ENCODE measurements around the gene ZFPM1. TPM values are rescaled to one million over a fixed set of nuclear protein-coding genes. Genes with fewer than 3 reads are reported as not detected.
A peak's percentile ranks its signal among the peaks of the same experiment; 100 is the strongest.

The ZFPM1 gene
- total RNA-seq, 2 donors from 2014 or later: 10.9 to 11.4 TPM

- no peaks in the 10 kb centered on the region for H3K9me3 ChIP-seq
- intact Hi-C loops (cut with DNase I): no loop called here
- ATAC-seq (peak; percentile 78), DNase-seq (peak; percentile 85 to 94 (median 92))
- H3K27me3 ChIP-seq: no peaks in the 10 kb centered on the region
- H3K27ac ChIP-seq: peak overlapping the region; percentile 86 to 92 (median 90)
- H3K4me1 ChIP-seq: peaks cover 78% of the 10 kb centered on the region
- no peak for TF ChIP-seq CTCF (IDR thresholded peaks at IDR 0.05)
- peak; percentile 41 to 73 (median 56) for TF ChIP-seq POLR2A (IDR thresholded peaks at IDR 0.05)
- no peaks in the 10 kb centered on the region for H3K36me3 ChIP-seq (replicated peaks in 1 of 2; ENCODE audit: insufficient read depth in 1 of 2, low read depth in 2 of 2)
- WGBS, 2 donors: 29% methylated on average over 30 to 38 of the region's 41 CpGs
- no peak overlapping the region for H3K4me3 ChIP-seq
These were observed 56.0 kb downstream of the ZFPM1 start for GRCh38 chr16:88508868-88509748.

- peak overlapping the region; percentile 86 to 92 (median 90) for H3K27ac ChIP-seq
These were observed 56.6 kb downstream of the ZFPM1 start for GRCh38 chr16:88509749-88510069.

GRCh38 chr16:88510091-88510994 is 57.3 kb downstream of the ZFPM1 start:
- no peaks in the 10 kb centered on the region for H3K9me3 ChIP-seq
- H3K27ac ChIP-seq: peak overlapping the region; percentile 86 to 92 (median 90)
- H3K27me3 ChIP-seq: no peaks in the 10 kb centered on the region
- no peak for DNase-seq
- no peak overlapping the region for H3K4me3 ChIP-seq
- WGBS, 2 donors: 67 to 80% methylated on average over 2 to 26 of the region's 26 CpGs
- ATAC-seq: no peak
- intact Hi-C loops (cut with DNase I): no loop called here
- TF ChIP-seq POLR2A (IDR thresholded peaks at IDR 0.05) (no peak), CTCF (IDR thresholded peaks at IDR 0.05) (no peak)
- H3K4me1 ChIP-seq: peaks cover 66% of the 10 kb centered on the region
- no peaks in the 10 kb centered on the region for H3K36me3 ChIP-seq (replicated peaks in 1 of 2; ENCODE audit: insufficient read depth in 1 of 2, low read depth in 2 of 2)

More at GRCh38 chr16:88509749-88510069, 56.6 kb downstream of the ZFPM1 start:
- Histone ChIP-seq H3K4me3 (no peak overlapping the region), H3K36me3 (replicated peaks in 1 of 2; ENCODE audit: insufficient read depth in 1 of 2, low read depth in 2 of 2) (no peaks in the 10 kb centered on the region), H3K27me3 (no peaks in the 10 kb centered on the region), H3K9me3 (no peaks in the 10 kb centered on the region), H3K4me1 (peaks cover 72% of the 10 kb centered on the region)
- DNase-seq (no peak), ATAC-seq (no peak)
- 40% methylated on average over 10 of the region's 12 CpGs; no CpG with 5 or more reads in 1 of the 2 donors for WGBS, 2 donors
- TF ChIP-seq CTCF (IDR thresholded peaks at IDR 0.05): no peak
- no peak for TF ChIP-seq POLR2A (IDR thresholded peaks at IDR 0.05)
- intact Hi-C loops (cut with DNase I): no loop called here

DNA sequence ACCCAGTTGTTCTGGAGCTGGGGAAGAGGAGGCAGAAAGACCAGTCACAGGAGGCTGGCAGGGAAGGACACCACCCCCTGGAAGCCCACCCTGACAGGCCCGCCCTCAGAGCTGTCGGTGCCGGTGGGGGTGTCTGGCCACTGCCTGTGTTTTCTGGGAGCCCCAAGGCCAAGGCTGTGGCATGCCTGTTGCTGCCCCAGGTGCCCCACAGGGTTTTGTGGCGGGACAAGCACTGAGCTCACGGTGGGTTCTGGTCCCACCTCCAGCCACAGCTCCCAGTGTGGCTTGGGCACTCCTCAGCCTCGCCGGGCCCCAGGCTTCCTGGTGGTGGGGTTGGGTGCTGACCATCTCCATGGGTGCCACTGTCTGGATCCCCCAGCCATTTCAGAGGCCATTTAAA is 58.0 kb downstream of the ZFPM1 start:
- Histone ChIP-seq H3K9me3 (no peaks in the 10 kb centered on the region), H3K27me3 (no peaks in the 10 kb centered on the region), H3K27ac (peak overlapping the region in 1 of 4 donors; percentile 12), H3K4me3 (no peak overlapping the region), H3K4me1 (peaks cover 59% of the 10 kb centered on the region), H3K36me3 (replicated peaks in 1 of 2; ENCODE audit: insufficient read depth in 1 of 2, low read depth in 2 of 2) (no peaks in the 10 kb centered on the region)
- 80 to 84% methylated on average over 1 to 7 of the region's 7 CpGs for WGBS, 2 donors
- ATAC-seq: no peak
- no peak for TF ChIP-seq POLR2A (IDR thresholded peaks at IDR 0.05)
- no peak for TF ChIP-seq CTCF (IDR thresholded peaks at IDR 0.05)
- no peak for DNase-seq
- intact Hi-C loops (cut with DNase I): no loop called here

All from body of pancreas (tissue), 4 donors.